Measurements from ENCODE around the gene CHFR.
"Not testable (repeated sequence)": the region's sequence is repeated elsewhere in the genome, so short reads cannot be mapped to it uniquely, and the experiment has no call there.

Gene CHFR

GRCh38 chr12:132873724-132874123, 13.7 kb downstream of the CHFR start:
- no peak for DNase-seq

- no peak for DNase-seq
Observed at GRCh38 chr12:132872975-132873421, 14.4 kb downstream of the CHFR start.

GRCh38 chr12:132872073-132872855, 15.1 kb downstream of the CHFR start:
- DNase-seq: no peak

GRCh38 chr12:132869551-132869950, 17.9 kb downstream of the CHFR start:
- no peak for DNase-seq

- DNase-seq: no peak
Observed at GRCh38 chr12:132866251-132866828, 21.1 kb downstream of the CHFR start.

- DNase-seq: no peak
Observed at GRCh38 chr12:132861558-132861957, 25.8 kb downstream of the CHFR start.

GRCh38 chr12:132858718-132859266, 28.6 kb downstream of the CHFR start:
- DNase-seq: no peak

- DNase-seq: not testable (repeated sequence)
Observed at GRCh38 chr12:132857019-132857418, 30.4 kb downstream of the CHFR start.

- DNase-seq: no peak
Observed at GRCh38 chr12:132856581-132856980, 30.8 kb downstream of the CHFR start.

GRCh38 chr12:132855211-132855610, 32.2 kb downstream of the CHFR start:
- not testable (repeated sequence) for DNase-seq

GRCh38 chr12:132853285-132854092, 33.9 kb downstream of the CHFR start:
- DNase-seq: no peak

- no peak for DNase-seq
Observed at GRCh38 chr12:132852496-132852895, 34.9 kb downstream of the CHFR start.

GRCh38 chr12:132851465-132851864, 35.9 kb downstream of the CHFR start:
- DNase-seq: no peak

GRCh38 chr12:132850291-132850690, 37.1 kb downstream of the CHFR start:
- no peak for DNase-seq

- DNase-seq: no peak
Observed at GRCh38 chr12:132848521-132848920, 38.9 kb downstream of the CHFR start.

GRCh38 chr12:132847363-132848356, 39.7 kb downstream of the CHFR start:
- no peak for DNase-seq

- DNase-seq: not testable (repeated sequence)
Observed at GRCh38 chr12:132844681-132845080, 42.7 kb downstream of the CHFR start.

- no peak for DNase-seq
Observed at GRCh38 chr12:132842449-132843045, 44.9 kb downstream of the CHFR start.

GRCh38 chr12:132841151-132841550, 46.3 kb downstream of the CHFR start:
- no peak for DNase-seq

- no peak for DNase-seq
Observed at GRCh38 chr12:132840536-132840935, 46.9 kb downstream of the CHFR start.

- no peak for DNase-seq
Observed at GRCh38 chr12:132839558-132840235, 47.7 kb downstream of the CHFR start.
